Stimulated activated CD8-positive, alpha-beta memory T cell treated with anti-CD3 and anti-CD28 coated beads, Interleukin-12 subunit alpha, Interleukin-12 subunit beta, amount 100 ng/mL, for 1 hour (primary cell): ENCODE measurements around the gene MACF1.

Experiments
- DNase-seq: peaks from one replicate; pipeline ENCODE4 v3.0.0-alpha.2; 2020; ENCODE audit warnings: low read depth

Gene MACF1

DNA sequence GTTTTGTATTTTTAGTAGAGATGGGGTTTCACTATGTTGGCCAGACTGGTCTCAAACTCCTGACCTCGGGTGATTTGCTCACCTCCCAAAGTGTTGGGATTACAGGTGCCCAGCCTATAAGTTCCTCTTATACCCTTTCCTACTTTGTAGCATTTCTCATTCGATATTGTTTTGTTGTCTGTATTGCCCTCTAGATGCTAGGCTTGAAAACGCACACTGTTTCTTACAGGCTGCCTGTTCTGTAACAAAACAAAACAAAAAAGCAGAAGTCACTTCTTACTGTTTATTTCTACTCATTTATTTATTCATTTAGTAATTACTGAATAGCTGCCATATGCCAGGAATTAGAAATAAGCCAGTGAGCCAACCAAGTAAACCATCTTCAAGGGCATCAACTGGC, 150.1 kb downstream of the MACF1 start:
- no peak for DNase-seq

DNA sequence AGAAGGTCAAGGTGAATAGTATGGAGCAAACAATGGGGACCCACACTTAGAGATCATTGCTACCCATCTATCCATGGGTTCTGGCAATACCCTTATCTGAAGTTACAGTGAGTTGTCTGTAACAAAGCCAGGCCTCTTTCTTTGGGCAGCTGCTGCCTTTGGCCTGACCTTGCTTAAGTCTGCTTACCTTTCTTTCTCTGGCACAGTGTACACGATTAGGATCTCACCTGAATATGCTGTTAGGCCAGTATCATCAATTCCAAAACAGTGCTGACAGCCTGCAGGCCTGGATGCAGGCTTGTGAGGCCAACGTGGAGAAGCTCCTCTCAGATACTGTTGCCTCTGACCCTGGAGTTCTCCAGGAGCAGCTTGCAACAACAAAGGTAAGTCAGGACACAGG, 154.0 kb downstream of the MACF1 start:
- no peak for DNase-seq

DNA sequence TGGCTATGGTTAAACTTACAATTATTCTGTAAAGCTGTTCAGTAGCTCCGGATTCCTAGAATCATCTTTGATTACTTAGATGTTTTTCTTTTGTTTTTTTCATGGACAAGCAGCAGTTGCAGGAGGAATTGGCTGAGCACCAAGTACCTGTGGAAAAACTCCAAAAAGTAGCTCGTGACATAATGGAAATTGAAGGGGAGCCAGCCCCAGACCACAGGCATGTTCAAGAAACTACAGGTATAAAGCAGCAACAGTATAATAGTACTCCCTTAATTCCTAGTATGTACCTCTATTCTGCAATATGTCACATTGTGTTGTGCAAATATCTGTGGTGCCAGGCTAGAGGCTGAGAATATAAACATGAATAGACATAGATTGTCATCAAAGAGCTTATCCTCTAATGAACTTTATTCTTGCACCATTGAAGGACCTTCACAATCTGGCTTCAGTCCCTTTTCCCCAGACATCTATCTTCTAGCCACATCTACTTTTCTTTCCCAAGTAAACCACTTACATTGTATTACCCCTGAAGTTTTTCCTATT, 154.6 kb downstream of the MACF1 start:
- no peak for DNase-seq

DNA sequence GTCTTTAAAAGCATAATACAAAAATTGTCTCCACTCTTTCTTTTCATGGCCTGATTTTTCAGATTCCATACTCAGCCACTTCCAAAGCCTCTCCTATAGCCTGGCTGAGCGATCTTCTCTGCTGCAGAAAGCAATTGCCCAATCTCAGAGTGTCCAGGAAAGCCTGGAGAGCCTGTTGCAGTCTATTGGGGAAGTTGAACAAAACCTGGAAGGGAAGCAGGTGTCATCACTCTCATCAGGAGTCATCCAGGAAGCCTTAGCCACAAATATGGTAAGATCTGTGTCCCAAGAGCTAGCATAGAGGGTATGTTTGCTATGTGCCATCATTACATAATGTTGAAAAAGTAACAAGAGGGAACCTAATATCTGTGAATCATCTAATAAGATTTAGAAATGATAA, 156.2 kb downstream of the MACF1 start:
- DNase-seq, result no peak

DNA sequence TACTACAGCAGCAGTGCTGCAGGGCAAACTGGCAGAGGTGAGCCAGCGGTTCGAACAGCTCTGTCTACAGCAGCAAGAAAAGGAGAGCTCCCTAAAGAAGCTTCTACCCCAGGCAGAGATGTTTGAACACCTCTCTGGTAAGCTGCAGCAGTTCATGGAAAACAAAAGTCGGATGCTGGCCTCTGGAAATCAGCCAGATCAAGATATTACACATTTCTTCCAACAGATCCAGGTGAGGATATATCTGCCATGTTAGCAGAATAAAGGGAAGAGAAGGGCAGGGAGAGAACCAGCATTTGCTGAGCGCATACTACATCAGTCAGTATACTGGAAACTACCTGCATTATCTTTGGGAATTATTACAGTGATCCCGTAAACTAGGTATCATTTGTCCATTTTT, 157.0 kb downstream of the MACF1 start:
- no peak for DNase-seq

DNA sequence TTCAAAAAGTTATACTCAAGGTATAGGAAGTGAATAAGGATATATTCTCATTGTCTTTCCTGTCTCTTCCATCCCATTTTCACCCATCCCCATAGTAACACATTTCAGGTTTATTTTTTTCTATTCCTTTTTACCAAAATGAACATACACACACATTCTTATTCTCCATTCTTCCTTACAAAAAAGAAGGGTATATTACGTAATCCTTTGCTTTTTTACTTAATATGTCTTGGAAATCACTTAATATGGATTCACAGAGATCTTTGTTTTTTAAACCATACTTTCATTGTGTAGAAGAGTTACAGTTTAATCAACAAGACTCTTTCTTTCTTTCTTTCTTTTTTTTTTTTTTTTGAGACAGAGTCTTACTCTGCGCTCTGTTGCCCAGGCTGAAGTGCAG, 158.8 kb downstream of the MACF1 start:
- no peak for DNase-seq

DNA sequence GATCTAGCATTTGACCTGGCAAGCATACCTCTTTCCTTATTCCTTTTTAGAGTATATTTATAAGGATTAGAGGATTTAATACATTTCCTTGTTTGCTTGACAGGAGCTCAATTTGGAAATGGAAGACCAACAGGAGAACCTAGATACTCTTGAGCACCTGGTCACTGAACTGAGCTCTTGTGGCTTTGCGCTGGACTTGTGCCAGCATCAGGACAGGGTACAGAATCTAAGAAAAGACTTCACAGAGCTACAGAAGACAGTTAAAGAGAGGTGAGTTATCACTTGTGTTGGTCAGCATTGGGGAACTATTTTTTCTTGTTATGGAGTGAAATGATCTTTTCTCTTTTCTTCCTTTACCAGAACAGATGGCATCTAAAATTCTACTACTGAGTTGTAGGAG, 163.6 kb downstream of the MACF1 start:
- no peak for DNase-seq

DNA sequence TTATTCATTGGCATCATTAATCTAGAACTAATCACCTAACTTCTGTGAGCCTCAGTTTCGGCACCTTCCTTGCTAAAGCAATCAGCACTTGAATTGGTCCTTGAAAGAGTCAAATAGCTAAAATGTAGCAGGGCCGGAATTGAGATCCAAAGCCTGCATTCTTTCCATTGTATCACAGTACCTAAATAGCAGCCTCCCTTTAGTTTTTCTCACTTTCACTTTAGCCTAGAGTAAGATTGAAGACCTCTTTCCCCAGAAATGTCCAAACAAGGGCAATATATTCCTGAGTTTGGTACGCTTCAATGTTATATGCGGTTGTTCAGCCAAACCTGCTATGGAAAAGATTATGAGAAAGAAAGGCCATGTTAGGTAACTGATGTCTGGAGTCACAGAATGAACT, 165.1 kb downstream of the MACF1 start:
- DNase-seq, result no peak

DNA sequence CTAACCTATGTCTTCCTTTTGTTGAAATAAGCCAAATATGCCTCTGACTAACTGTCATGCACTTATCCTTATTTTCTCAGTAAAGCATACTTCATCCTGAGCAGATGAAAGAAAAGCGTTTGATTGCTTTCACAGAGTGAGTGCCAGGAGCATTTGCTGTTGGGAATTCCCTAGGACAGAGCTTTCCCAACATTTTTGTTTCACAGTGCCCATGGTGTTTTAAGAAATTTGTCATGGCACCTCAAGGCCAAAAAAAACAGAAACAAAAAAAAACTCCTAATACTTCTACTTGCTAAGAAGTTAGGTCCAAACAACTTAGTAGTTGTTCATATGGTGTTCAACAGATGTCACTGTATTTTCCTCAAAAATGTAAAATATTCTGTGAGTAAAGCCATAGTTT, 166.1 kb downstream of the MACF1 start:
- DNase-seq, result no peak

DNA sequence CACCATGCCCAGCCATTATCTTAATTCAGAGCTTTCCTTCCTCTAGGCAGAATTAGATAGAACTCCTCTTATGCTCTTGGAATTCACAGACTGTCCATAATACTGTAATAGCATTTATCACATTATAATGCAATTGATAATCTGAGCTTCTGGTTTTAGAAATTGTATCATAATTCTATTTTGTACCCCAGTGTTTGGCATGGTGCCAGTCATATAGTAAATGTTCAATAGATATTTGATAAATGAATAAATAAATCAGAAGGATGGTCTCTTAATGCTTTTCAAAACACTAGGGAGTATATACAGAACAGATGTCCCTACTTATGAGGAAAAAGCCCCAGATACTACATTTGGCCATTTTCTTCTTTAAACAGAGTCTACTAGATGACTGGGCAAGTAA, 167.6 kb downstream of the MACF1 start:
- no peak for DNase-seq

DNA sequence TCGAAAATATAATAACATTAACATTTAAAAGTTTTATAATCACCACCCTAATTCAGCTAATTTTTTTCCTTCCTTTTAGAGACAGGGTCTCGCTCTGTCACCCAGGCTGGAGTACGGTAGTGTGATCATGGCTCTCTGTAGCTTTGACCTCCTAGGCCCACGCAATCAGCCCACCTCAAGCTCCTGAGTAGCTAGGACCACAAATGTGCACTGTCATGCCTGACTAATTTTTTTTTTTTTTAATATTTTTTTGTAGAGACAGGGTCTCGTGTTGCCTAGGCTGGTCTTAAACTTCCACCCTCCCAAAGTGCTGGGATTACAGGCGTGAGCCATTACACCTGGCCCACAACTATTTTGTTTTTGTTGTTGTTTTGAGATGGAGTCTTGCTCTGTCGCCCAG, 172.2 kb downstream of the MACF1 start:
- no peak for DNase-seq

DNA sequence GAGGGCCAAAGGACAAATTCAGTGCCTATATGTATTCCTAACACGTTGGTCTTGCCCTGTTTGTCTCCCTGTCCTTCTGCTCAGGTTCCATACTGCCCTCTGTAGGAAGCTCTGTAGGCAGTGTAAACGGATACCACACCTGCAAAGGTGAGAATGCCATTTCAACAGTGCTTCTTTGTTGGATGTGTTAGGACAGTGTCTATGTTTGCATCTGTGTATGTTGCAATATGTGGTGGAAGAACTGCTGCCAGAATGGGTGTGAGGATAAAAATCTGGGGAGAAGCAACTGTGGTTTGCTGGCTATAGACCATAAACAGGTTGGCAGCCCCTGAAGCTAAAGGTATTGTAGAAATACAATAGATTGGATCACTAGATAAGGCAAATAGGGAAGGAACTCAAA, 173.9 kb downstream of the MACF1 start:
- DNase-seq, result no peak

DNA sequence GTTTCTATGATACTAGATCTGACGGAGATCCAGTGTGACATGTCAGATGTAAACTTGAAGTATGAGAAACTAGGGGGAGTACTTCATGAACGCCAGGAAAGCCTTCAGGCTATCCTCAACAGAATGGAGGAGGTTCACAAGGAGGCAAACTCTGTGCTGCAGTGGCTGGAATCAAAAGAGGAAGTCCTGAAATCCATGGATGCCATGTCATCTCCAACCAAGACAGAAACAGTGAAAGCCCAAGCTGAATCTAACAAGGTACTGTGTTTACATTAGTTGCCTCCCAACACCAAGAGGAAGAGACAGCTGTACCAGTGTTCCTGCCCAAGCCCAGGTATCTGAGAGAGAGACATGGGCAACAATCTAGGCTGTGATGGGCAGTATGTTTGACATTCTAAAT, 174.7 kb downstream of the MACF1 start:
- DNase-seq, result no peak

DNA sequence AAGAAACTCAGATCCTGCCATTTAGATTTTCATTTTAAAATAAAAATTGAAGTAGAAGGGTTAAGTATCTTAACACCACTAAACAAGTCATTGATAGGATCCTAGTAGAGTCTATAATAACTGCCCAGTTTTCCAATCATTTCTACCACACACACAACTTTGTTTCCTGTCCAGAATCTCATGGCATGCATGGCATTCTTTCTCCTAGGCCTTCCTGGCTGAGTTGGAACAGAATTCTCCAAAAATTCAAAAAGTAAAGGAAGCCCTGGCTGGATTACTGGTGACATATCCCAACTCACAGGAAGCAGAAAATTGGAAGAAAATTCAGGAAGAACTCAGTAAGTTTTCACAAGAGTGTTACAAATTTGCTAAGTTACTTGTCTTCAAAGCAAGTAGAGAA, 175.5 kb downstream of the MACF1 start:
- DNase-seq, result no peak

DNA sequence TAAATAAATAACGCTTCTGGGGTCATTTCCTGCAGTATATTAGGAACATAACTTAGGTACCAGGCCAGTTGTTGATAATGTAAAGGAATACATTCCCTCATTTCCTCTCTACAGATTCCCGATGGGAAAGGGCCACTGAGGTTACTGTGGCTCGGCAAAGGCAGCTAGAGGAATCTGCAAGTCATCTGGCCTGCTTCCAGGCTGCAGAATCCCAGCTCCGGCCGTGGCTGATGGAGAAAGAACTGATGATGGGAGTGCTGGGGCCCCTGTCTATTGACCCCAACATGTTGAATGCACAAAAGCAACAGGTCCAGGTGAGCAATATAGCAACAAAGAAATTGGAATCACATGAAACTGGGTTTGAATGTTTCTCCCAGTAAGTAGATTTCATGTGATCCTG, 177.3 kb downstream of the MACF1 start:
- no peak for DNase-seq

DNA sequence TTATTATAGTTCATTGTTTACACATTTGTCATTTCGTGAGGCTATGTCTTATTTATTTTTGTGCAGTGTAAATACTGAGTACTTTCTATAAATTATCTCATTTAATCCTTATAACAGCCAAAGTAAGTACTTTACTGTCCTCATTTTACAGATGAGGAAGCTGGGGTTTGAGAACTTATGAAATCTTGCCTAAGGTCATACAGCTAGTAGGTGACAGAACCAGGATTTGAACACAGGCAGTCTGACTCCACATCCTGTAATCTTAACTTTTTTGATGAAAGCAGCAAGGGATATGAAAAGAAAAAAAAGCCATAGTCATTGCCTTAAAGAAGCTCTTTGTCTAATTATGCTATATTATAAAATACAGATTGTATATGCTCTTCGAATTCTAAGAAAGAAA, 179.8 kb downstream of the MACF1 start:
- no peak for DNase-seq

DNA sequence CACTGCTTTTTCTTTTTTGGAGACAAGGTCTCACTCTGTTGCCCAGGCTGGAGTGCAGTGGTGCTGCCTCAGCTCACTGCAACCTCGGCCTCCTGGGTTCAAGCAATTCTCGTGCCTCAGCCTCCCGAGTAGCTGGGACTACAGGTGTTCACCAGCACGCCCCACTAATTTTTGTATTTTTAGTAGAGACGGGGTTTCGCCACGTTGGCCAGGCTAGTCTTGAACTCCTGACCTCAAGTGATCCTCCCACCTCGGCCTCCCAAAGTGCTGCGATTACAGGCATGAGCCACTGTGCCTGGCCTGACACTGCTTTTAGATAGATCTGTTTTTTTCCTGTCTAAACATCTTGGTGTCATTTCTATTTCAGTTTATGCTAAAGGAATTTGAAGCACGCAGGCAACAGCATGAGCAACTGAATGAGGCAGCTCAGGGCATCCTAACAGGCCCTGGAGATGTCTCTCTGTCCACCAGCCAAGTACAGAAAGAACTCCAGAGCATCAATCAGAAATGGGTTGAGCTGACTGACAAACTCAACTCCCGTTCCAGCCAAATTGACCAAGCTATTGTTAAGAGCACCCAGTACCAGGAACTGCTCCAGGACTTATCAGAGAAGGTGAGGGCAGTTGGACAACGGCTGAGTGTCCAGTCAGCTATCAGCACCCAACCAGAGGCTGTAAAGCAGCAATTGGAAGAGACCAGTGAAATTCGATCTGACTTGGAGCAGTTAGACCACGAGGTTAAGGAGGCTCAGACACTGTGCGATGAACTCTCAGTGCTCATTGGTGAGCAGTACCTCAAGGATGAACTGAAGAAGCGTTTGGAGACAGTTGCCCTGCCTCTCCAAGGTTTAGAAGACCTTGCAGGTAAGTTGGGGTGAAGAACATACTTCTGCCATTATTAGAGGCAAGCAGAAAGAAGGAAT, 180.8 kb downstream of the MACF1 start:
- DNase-seq, result no peak

DNA sequence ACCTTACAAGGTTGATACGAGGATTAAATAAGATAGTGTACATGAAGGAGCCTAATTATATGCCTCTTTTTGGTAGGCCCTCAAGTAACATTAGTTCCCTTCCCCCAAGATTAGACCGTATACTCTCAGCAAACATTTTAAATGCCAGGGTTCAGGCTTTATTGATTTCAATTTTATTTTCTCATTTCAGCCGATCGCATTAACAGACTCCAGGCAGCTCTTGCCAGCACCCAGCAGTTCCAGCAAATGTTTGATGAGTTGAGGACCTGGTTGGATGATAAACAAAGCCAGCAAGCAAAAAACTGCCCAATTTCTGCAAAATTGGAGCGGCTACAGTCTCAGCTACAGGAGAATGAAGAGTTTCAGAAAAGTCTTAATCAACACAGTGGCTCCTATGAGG, 182.5 kb downstream of the MACF1 start:
- DNase-seq, result no peak

DNA sequence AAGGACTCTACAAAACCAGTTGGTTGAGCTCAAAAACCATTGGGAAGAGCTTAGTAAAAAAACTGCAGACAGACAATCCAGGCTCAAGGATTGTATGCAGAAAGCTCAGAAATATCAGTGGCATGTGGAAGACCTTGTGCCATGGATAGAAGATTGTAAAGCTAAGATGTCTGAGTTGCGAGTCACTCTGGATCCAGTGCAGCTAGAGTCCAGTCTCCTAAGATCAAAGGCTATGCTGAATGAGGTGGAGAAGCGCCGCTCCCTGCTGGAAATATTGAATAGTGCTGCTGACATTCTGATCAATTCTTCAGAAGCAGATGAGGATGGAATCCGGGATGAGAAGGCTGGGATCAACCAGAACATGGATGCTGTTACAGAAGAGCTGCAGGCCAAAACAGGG, 183.0 kb downstream of the MACF1 start:
- DNase-seq, result no peak

DNA sequence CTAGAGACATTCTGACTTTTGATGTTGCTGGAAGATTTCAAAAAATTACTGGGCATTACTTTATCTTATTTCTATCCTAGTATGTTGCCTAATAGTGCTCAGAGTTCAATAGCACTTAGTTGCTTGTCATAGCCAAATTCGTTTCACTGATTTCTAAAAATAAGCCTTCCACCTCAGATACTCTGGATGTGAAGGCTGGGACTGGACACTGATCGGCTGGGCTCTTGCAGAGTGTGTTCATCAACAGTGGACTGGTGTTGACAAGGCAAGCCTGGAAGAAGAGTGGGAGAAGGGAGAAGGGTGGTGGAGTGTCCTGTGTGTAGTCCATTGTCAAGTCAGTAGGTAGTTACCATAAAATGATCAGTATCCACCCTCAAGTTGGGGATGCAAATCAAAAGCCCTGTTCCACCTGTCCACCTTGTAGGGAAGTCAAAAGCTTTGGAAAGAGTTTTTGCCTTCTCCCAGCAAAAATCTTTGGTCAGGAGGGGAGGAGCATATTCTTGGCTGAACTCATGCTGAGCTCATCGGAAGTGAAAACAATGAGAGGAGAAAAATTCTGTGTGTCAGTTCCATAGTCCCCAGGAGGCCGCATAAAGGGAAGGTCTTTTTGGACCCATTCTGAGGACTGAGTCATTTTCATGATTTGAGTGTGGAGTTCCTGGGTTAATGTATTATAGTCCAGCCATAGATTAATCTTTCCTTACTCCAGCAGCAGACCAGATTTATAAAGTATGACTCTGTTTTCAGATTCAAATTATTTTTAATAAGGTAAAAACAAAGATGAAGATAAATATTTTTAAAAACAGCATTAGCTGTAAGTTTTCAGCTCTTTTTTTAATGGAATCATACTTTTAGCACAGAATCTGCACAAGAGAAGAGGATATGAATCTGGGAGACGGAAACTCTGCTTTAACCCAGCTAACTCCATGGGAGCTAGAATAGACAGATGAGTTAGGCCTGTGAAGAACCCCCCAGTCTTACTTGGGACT, 187.5 kb downstream of the MACF1 start:
- no peak for DNase-seq

DNA sequence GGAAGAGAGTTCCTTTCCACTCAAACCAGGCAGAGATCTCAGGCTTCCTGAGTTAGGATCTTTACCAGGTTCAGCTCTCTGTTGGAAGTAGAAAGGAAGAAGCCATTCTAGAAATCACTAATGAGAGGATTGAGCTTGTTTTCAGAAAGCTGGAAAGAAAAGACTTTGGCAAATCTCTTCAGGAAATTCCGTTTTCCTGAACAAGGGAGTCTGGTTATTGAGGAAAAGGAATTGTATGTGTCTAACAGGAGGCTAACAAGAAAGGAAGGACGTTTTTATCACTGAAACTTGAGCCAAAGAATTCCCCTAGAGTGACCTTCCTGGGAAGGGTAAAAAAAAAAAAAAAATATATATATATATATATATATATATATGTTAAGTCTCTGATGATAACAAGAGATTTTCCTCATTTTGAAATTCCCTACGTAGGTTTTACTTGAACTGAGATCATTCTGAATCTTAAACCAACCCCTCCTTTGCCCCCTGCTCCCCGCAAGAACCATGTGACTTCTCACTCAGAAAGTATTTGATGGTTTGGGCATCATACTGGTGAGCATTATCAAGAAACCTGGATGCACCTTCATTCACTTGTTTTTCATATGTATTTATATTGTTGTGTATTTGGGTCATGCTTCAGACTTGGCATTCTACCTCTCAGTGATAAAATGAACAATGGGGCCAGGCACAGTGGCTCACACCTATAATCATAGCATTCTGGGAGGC, 188.5 kb downstream of the MACF1 start:
- DNase-seq, result no peak

DNA sequence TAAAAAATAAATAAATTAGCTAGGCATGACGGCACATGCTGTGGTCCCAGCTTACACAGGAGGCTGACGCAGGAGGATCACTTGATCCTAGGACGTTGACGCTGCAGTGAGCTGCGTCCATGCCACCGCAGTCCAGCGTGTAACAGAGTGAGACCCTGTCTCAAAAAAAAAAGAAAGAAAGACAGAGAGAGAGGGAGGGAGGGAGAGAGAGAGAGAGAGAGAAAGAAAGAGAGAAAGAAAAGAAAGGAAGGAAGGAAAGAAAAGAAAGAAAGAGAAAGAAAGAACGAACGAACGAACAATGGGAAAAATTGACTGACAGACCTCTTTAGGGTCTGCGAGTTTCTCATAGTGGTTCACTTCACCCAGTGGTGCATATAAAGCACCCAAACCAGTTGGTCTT, 189.2 kb downstream of the MACF1 start:
- DNase-seq, result no peak
